GM18867 (cell line): ENCODE data around the gene HASPIN.

Experiments used
- ATAC-seq: cut with Tn5 transposase; IDR thresholded peaks from one replicate; pipeline ENCODE4 v1.9.1; 2021; ENCODE audit warnings: mild to moderate bottlenecking, moderate library complexity; ENCODE audit not compliant: unreplicated experiment

The HASPIN gene

GRCh38 chr17:3723556-3724377, at the start of gene HASPIN:
Gene HASPIN, plus strand, starts transcription at chr17:3723903. Its CDS starts 33 bp downstream, at chr17:3723936.
- peak; percentile 84 for ATAC-seq

- no peak for ATAC-seq
Observed at GRCh38 chr17:3675886-3676285, 47.8 kb upstream of the HASPIN start.

- ATAC-seq: no peak
Observed at GRCh38 chr17:3678095-3678820, 45.4 kb upstream of the HASPIN start.

- no peak for ATAC-seq
Observed at GRCh38 chr17:3678821-3679530, 44.7 kb upstream of the HASPIN start.

- no peak for ATAC-seq
Observed at GRCh38 chr17:3679531-3680126, 44.1 kb upstream of the HASPIN start.

GRCh38 chr17:3681057-3681456, 42.6 kb upstream of the HASPIN start:
- no peak for ATAC-seq

- ATAC-seq: no peak
Observed at GRCh38 chr17:3681565-3681964, 42.1 kb upstream of the HASPIN start.

GRCh38 chr17:3682033-3682432, 41.7 kb upstream of the HASPIN start:
- no peak for ATAC-seq

GRCh38 chr17:3683054-3683511, 40.6 kb upstream of the HASPIN start:
- peak; percentile 59 for ATAC-seq

GRCh38 chr17:3685174-3685573, 38.5 kb upstream of the HASPIN start:
- ATAC-seq: no peak

GRCh38 chr17:3688027-3688553, 35.6 kb upstream of the HASPIN start:
- ATAC-seq: no peak

- no peak for ATAC-seq
Observed at GRCh38 chr17:3688852-3689261, 34.8 kb upstream of the HASPIN start.

- ATAC-seq: no peak
Observed at GRCh38 chr17:3689262-3690093, 34.2 kb upstream of the HASPIN start.

GRCh38 chr17:3690094-3690715, 33.5 kb upstream of the HASPIN start:
- no peak for ATAC-seq

- ATAC-seq: no peak
Observed at GRCh38 chr17:3691617-3692067, 32.1 kb upstream of the HASPIN start.

- ATAC-seq: no peak
Observed at GRCh38 chr17:3692346-3692745, 31.4 kb upstream of the HASPIN start.

GRCh38 chr17:3693141-3693540, 30.6 kb upstream of the HASPIN start:
- ATAC-seq: no peak

- peak; percentile 51 for ATAC-seq
Observed at GRCh38 chr17:3693829-3694231, 29.9 kb upstream of the HASPIN start.

GRCh38 chr17:3695129-3695722, 28.5 kb upstream of the HASPIN start:
- ATAC-seq: no peak
